Ascending aorta (tissue), 2 donors: ENCODE data around the gene CGB2. TPM values are rescaled to one million over a fixed set of nuclear protein-coding genes. Genes with fewer than 3 reads are reported as not detected.
"Not testable (repeated sequence)": the region's sequence is repeated elsewhere in the genome, so short reads cannot be mapped to it uniquely, and the experiment has no call there.

Experiments
- DNase-seq, 2 donors: peaks; one replicate each; pipeline ENCODE4 v3.0.0-alpha.2; 2019; ENCODE audit warnings: low spot score in 2 of 2
- H3K27ac ChIP-seq, 2 donors: fragments of 200-600 bp; sonication (generic); one replicate each; pipeline ENCODE4 v1.5.1; 2016 to 2017; ENCODE audit warnings: mild to moderate bottlenecking in 1 of 2
- H3K27me3 ChIP-seq: fragments of 200-600 bp; sonication (generic); one replicate; pipeline ENCODE4 v1.5.1; 2017
- H3K36me3 ChIP-seq, 2 donors: fragments of 200-600 bp; sonication (generic); one replicate each; pipeline ENCODE4 v1.5.1; 2016
- H3K4me1 ChIP-seq, 2 donors: fragments of 200-600 bp; sonication (generic); one replicate each; pipeline ENCODE4 v1.5.1; 2016 to 2017; ENCODE audit warnings: mild to moderate bottlenecking in 1 of 2
- H3K4me3 ChIP-seq, 2 donors: fragments of 200-600 bp; sonication (generic); one replicate each; pipeline ENCODE4 v1.5.1; 2016 to 2017; ENCODE audit warnings: mild to moderate bottlenecking in 1 of 2
- H3K9me3 ChIP-seq, 2 donors: fragments of 200-600 bp; sonication (generic); one replicate each; pipeline ENCODE4 v1.5.1; 2016
- intact Hi-C: fragments of 100-400 bp; cut with DNase I; formaldehyde crosslinking; loops from one replicate; pipeline ENCODE4 v1.15.1; 2023
- total RNA-seq: library from RNA; depleted of rRNA; stranded (reverse); fragments of >200 nt; gene quantifications from one replicate; pipeline ENCODE4 v1.1.0, GENCODE V29; 2016
- TF ChIP-seq, protein P1 (sequence below), 3 experiments: fragments of 200-600 bp in 2 of 3; fragments of 450-650 bp in 1 of 3; sonication (generic) in 2 of 3; IDR thresholded peaks; one replicate each; pipeline ENCODE4 v1.5.1; 2016 to 2019; ENCODE audit warnings: antibody characterized with exemption in 3 of 3, mild to moderate bottlenecking in 1 of 3, moderate library complexity in 1 of 3

Gene CGB2
- not detected for total RNA-seq

DNA sequence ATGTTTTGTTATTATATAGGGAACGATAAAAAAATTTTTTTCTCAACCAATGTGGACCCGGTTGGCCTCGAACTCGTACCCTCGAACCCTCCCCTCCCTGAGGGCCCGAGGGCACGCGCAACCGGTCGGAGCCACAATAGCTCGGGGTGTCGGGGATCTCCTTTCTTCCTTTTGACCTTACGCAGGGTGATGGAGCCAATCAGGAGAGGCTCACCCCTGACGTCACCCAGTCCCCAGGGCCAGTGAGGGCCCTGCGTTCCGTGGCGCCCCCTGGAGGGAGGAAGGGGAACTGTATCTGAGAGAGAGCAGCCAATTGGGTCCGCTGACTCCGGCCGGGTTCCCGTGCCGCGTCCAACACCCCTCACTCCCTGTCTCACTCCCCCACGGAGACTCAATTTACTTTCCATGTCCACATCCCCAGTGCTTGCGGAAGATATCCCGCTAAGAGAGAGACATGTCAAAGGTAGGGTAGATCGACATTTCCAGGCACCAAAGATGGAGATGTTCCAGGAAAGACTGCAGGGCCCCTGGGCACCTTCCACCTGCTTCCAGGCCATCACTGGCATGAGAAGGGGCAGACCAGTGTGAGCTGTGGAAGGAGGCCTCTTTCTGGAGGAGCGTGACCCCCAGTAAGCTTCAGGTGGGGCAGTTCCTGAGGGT lies at the start of gene CGB2:
TSS of gene CGB2 (plus strand) at position 249 of the 660 bp plus-strand sequence. CDS start at position 455, 206 bp downstream.
- intact Hi-C loops, H3K27ac ChIP-seq, H3K27me3 ChIP-seq, H3K9me3 ChIP-seq, H3K4me3 ChIP-seq, H3K4me1 ChIP-seq, H3K36me3 ChIP-seq, DNase-seq: not testable (repeated sequence)
- TF ChIP-seq, protein P1, sequence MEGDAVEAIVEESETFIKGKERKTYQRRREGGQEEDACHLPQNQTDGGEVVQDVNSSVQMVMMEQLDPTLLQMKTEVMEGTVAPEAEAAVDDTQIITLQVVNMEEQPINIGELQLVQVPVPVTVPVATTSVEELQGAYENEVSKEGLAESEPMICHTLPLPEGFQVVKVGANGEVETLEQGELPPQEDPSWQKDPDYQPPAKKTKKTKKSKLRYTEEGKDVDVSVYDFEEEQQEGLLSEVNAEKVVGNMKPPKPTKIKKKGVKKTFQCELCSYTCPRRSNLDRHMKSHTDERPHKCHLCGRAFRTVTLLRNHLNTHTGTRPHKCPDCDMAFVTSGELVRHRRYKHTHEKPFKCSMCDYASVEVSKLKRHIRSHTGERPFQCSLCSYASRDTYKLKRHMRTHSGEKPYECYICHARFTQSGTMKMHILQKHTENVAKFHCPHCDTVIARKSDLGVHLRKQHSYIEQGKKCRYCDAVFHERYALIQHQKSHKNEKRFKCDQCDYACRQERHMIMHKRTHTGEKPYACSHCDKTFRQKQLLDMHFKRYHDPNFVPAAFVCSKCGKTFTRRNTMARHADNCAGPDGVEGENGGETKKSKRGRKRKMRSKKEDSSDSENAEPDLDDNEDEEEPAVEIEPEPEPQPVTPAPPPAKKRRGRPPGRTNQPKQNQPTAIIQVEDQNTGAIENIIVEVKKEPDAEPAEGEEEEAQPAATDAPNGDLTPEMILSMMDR (IDR thresholded peaks at IDR 0.05), result peak in 2 of 3 experiments; percentile 8 to 20

DNA sequence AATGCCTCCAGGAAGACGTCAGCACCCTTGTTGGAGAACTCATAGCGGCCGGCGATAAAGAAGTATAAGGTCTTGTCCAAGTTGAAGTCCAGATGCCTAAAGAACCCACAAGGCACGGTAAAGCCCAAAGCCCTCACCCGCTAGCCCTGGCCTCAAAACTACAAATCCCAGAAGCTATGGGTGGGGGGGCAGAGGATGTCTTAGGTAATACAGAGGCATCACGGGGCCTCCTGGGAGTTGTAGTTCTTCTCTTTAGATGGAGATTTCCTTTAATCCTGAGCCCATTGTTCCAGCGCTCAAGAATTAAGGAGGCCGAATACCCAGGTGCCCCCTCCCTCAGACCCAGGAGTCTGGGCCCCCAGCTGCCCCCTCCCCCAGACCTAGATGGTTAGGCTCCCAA lies 49.4 kb upstream of the CGB2 start:
- Histone ChIP-seq H3K27ac (no peak overlapping the region), H3K4me3 (no peak overlapping the region), H3K27me3 (no peaks in the 10 kb centered on the region), H3K9me3 (no peaks in the 10 kb centered on the region), H3K36me3 (peaks cover 62 to 71% of the 10 kb centered on the region in 2 donors), H3K4me1 (peaks cover 0 to 15% of the 10 kb centered on the region in 2 donors)
- intact Hi-C loops, result no loop called here
- DNase-seq, result no peak
- TF ChIP-seq, protein P1 (IDR thresholded peaks at IDR 0.05), result no peak

DNA sequence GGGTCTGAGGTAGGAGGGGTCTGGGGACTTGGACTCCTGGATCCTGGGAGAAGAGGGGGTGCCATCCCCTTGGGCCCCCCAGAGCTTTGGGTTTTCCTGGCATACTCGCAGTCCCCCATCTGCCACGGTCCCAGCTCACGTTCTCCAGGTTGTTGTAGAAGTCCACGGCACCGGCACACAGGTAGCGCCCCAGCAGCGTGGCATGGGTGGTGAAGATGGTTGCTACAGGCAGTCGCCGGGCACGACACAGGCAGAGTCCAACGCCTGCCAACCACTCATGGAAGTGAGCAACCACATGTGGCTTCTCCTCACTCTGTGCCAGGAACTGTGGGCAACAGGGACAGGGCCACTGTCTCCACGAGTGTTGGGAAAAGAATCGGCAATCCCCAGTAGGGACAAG lies 46.0 kb upstream of the CGB2 start:
- intact Hi-C loops, result no loop called here
- no peak for DNase-seq
- Histone ChIP-seq H3K27me3 (no peaks in the 10 kb centered on the region), H3K9me3 (no peaks in the 10 kb centered on the region), H3K4me1 (peaks cover 2 to 7% of the 10 kb centered on the region in 2 donors), H3K27ac (peak overlapping the region in 1 of 2 donors; percentile 14), H3K36me3 (peaks cover 70 to 86% of the 10 kb centered on the region in 2 donors), H3K4me3 (no peak overlapping the region)
- TF ChIP-seq, protein P1 (IDR thresholded peaks at IDR 0.05), result no peak

DNA sequence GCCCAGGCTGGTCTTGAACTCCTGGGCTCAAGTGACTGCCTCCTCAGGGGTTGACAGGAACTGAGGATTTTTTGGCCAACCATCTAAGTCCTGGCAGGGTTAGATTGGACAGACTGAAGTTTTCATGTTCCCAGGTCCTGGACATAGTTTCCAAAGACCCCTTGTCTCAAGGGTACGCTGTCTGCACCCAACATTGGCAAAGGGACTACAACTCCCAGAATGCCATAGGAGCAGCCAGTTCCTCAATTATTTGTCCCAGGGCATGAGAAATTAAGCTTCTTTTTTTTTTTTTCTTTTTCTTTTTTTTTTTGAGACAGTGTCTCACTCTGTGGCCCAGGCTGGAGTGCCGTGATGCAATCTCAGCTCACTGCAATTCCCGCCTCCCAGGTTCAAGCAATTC lies 45.5 kb upstream of the CGB2 start:
- Histone ChIP-seq H3K36me3 (peaks cover 65 to 82% of the 10 kb centered on the region in 2 donors), H3K27me3 (no peaks in the 10 kb centered on the region), H3K4me1 (peaks cover 5 to 11% of the 10 kb centered on the region in 2 donors), H3K4me3 (no peak overlapping the region), H3K9me3 (no peaks in the 10 kb centered on the region), H3K27ac (no peak overlapping the region)
- DNase-seq, result no peak
- TF ChIP-seq, protein P1 (IDR thresholded peaks at IDR 0.05), result no peak
- intact Hi-C loops, result no loop called here

DNA sequence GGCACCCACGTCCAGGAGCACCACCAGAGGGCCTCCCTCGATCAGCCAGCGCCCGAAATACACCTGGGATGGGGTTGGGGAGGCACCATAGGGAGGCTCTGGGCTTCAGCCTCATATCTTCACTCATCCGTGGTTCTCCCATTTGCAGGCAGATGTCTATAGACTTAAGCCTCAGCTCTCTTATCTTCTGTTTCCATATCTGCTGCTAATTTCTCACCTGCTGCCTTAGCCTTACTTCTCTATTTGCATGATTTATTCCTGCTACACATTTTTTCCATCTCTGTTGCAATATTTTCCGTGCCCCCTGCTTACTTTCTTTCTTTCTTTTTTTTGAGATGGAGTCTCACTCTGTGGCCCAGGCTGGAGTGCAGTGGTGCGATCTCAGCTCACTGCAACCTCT lies 44.4 kb upstream of the CGB2 start:
- TF ChIP-seq, protein P1 (IDR thresholded peaks at IDR 0.05), result no peak
- Histone ChIP-seq H3K27ac (no peak overlapping the region), H3K27me3 (no peaks in the 10 kb centered on the region), H3K36me3 (peaks cover 54 to 71% of the 10 kb centered on the region in 2 donors), H3K4me3 (no peak overlapping the region), H3K9me3 (no peaks in the 10 kb centered on the region), H3K4me1 (peaks cover 14 to 18% of the 10 kb centered on the region in 2 donors)
- DNase-seq, result no peak
- intact Hi-C loops, result no loop called here
